Urothelium cell line (cell line): ENCODE data around the gene FILIP1.

Source experiments
- DNase-seq: peaks from one replicate; pipeline ENCODE4 v3.0.0; 2011; ENCODE audit warnings: low spot score, mixed read lengths
- FAIRE-seq: peaks from 2 replicates; lab custom pipeline; 2011; peaks lifted over from hg19 to GRCh38; lab: Jason Lieb, UNC

Gene FILIP1

DNA sequence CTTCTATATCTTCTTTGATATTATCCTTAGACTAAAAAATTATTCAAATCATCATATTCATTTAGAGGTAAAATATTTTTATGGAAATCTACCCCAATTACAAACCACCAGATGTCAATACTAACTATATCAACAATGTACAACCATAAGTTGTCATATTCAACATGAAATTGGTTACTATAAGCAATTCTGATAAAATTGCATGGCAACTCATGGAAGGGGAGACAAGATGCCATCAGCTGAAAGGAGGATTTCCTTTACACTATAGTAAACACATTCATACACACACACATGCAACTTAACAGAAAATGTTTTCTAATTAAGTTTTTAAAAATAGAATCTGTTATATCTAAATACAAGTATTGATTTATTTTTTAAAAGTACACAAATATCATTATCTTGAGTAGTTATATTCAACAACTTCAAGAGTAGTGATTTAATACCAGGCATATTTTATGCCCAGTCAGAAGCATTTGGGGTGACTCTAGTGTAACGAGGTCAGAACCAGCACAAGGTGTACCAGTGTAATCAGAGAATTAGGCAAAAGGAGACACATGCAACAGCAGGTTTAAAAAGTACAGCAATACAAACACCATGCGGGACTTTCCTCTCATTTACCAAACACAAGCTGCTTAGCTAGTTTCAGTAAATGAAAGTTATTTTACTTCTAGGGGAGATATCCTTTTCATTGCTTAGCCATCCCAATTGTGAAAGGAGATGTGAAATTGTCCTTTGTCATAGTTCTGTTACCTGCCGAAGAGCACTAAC, 1.0 kb downstream of the FILIP1 start:
- DNase-seq (no peak), FAIRE-seq (no peak)

DNA sequence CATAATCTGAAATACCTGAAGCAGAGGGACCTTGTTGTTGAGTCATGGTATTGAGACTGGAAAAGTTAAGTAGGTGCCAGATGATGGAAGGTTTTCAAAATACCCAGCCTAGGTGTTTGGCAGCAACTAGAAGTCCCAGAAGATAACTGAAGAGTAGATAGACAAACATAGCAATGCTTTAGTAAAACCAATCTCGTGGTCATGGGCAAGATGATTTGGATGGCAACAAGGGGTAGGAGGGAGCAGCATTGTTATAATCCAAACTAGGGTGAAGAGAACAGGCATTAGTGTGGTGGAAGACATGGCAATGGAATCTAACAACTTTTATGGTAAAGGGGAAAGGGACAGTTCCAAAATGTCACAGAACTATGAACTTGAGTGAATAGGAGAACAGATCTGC, 2.3 kb downstream of the FILIP1 start:
- FAIRE-seq (peak; percentile 46), DNase-seq (no peak)

DNA sequence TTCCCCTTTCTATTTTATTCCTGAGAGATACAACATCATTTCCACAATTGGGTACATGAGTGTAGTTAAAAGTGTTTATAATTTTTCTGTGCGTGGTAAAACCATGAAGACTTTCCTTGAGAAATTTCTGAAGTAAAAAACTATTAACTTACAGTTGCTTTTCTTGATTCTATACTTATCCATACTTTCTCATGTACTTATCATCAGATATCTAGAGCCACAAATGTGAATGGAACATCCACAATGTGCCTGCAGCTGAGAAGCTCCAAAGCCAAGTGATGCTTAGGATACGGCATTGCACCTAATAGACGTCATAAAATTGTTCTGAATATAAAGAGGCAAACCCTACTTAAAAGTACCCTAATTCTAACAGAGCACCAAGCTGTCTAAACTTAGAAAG, 2.9 kb downstream of the FILIP1 start:
- DNase-seq (no peak), FAIRE-seq (no peak)

- DNase-seq, result no peak
- no peak for FAIRE-seq
Observed at GRCh38 chr6:75489025-75489424, 4.6 kb downstream of the FILIP1 start.

DNA sequence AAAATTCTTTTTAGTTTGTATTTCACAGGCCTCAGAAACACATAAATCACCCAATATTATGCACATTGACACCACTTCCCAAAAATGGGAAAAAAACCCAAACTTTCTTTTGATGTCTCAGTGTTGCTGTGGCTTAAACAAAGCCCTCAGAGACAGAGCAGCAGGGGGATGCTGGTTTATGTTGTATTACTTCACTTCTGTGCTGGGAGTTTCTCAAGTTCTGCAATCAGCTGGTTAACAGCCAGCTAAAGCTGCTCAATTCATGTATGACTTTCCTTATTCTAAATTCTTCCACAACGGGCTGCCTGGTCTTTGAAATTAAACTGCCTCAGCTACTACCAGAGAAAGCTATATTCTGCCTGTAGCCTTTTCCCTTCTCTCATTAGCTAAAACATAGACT, 5.6 kb downstream of the FILIP1 start:
- DNase-seq, result no peak

GRCh38 chr6:75486850-75487518, 6.6 kb downstream of the FILIP1 start:
- FAIRE-seq, result no peak
- no peak for DNase-seq

More for the DNA sequence above, 5.6 kb downstream of the FILIP1 start:
- FAIRE-seq, result no peak

DNA sequence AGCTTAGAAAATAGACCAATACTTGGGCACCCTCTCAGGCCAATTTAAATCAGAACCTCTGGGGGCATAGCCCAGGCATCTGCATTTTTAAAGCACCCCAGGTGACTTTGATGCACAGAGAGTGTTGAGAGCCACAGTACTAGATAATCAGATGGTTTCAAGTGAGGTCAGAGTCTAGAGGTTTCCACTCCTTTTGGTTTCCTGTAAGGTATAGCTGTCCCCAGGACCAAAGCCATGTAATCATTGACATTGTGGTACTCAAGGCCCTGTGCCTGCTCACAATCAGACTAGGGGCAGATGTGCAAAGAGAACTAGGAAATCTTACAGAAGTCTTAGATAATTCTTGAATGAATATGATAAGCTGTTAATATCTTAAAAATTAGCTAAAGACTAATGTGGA, 9.1 kb downstream of the FILIP1 start:
- FAIRE-seq (no peak), DNase-seq (no peak)

- DNase-seq (no peak), FAIRE-seq (no peak)
Observed at GRCh38 chr6:75483136-75483952, 10.3 kb downstream of the FILIP1 start.

DNA sequence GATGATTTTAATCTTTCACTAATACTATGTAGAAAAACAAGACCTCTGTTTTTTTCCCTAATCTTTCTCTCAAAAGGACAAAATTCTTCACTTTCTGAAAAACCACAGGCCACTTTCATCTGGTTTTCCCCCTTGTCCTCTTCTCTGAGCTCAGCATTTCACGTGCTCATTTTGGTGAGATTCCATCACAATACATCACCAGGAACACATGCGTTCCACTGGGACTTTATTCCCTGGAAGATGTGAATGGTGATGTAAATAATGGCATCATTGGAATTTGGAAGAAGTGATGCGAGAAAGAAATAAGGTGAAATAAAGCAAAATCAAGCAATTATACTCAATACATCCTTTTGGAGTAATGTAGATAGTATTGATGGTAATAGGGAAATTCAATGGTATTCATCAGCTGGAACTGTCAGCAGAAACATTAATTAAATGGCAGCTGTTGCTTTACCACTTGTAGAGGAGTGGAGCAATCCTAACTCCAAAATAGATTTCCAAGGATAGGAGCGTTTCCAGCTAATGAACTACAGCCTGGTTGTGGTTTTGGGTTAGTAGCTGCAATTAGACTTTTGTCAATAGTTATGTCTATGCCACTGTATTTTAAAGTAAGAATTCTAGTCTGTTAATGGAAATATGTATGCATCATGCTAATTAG, 11.5 kb downstream of the FILIP1 start:
- no peak for FAIRE-seq

GRCh38 chr6:75481394-75481793, 12.2 kb downstream of the FILIP1 start:
- FAIRE-seq, result peak; percentile 73
- DNase-seq, result no peak

More for the DNA sequence above, 11.5 kb downstream of the FILIP1 start:
- no peak for DNase-seq

DNA sequence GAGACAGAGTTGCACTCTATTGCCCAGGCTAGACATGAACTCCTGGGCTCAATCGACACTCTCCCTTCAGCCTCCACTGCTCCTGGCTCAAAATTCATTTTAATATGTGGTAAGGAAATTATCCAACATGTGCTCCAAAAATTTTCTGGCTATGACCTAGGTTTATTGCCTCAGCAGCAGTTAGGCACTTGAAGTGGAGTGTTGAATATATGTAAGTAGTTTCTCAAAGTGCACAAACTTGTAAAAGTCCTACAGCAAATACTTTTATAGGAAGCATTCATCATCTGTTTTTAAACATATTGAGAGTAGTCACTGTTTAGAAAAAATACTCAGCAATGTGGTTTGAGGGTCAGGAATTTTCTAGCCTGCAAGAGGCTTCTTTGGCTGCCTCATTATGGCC, 13.2 kb downstream of the FILIP1 start:
- no peak for DNase-seq
- FAIRE-seq, result no peak

- DNase-seq, result no peak
- no peak for FAIRE-seq
Observed at GRCh38 chr6:75479712-75480111, 13.9 kb downstream of the FILIP1 start.

DNA sequence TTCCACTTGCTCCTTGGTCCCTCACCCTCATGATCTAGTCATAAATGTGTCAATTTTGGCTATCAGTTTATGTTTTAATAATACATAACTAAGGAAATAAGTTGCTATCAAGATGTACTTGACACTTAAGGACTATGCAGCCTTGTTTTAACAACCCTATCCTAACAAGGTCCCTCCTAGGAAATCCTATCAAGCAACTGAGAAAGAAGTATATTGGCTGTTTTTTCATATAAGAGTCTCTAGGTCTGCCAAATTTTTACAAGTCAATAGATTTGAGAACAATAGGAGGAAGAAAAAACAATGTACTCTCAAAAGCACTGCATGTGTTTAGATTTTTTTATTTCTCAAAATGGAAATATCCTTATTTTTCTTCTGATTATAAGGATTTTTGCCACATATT, 14.7 kb downstream of the FILIP1 start:
- DNase-seq (no peak), FAIRE-seq (no peak)

GRCh38 chr6:75472885-75473284, 20.7 kb downstream of the FILIP1 start:
- FAIRE-seq (no peak), DNase-seq (no peak)

- FAIRE-seq (no peak), DNase-seq (no peak)
Observed at GRCh38 chr6:75467966-75468365, 25.6 kb downstream of the FILIP1 start.

- FAIRE-seq, result no peak
- no peak for DNase-seq
Observed at GRCh38 chr6:75467284-75467683, 26.3 kb downstream of the FILIP1 start.

- no peak for DNase-seq
- FAIRE-seq, result no peak
Observed at GRCh38 chr6:75466636-75467035, 27.0 kb downstream of the FILIP1 start.

DNA sequence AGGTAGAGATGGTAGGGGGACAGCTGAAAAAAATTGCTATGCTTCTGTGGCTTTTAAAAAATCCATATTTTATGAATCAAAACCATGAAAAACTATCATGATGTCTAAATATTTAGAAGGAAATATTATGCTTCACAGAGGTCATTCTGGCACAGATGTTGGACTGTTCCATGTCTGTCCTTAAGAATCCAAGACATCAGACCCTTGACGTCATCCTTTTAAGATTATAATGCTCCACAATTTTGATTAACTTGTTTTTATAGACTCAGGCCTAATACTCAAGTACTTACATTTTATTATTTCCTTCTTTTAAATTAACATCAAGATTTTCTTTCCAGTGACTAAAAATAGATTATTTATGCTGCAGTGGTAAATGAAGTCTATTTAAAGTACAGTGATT, 29.7 kb downstream of the FILIP1 start:
- DNase-seq (no peak), FAIRE-seq (no peak)

DNA sequence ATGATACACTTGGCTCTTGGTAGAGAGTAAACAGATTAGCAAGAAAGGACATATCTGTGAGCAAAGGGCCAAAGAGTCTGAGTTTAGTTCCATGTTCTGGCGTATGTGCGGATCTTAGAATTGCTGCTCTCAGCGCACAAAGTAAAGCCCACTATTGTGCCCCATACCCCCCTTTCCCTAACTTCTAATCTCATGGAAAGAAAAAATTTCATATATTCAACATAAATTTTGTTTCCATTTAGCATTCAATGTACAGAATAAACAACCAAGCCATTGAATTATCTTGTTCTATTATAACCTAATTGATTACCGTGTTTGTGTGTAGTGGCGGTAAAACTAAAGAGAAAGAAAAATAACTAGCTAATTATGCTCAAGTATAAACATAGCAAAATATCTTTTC, 30.5 kb downstream of the FILIP1 start:
- FAIRE-seq, result no peak
- no peak for DNase-seq

- FAIRE-seq (no peak), DNase-seq (no peak)
Observed at GRCh38 chr6:75460681-75461080, 32.9 kb downstream of the FILIP1 start.

DNA sequence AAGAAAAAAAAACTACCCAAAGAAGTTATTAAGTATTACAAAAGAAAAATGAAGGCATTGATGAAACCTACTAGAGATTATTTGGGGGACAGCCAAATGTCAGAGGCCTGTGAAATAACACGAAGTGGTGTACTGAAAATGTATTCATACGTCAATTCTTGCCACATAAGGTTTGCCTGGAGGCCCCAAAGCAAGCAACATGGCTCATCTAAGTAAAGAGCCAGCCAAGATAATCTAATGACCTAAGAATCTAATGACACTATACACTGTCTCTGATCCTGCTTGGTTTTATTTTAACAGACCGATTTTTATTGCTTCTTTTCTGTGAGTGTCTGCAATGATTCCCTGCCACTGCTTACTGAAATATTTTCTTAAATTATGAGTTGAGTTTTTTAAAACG, 34.7 kb downstream of the FILIP1 start:
- DNase-seq (no peak), FAIRE-seq (no peak)
